H1 (cell line): ENCODE data around the gene ADPRS.

Experiments used
- CEBPB ChIP-seq: IDR thresholded peaks from 2 replicates; pipeline ENCODE4 v1.6.1; 2012; ENCODE audit warnings: low read depth, low read length
- CTCF ChIP-seq, 3 experiments: IDR thresholded peaks; 1 replicate in 2 of 3; 2 replicates in 1 of 3; pipeline versions ENCODE4 v1.5.1 to v1.6.1; 2011; ENCODE audit warnings: low read length in 3 of 3, mild to moderate bottlenecking in 3 of 3, inconsistent platforms in 2 of 3, low read depth in 1 of 3, moderate library complexity in 1 of 3; ENCODE audit not compliant: insufficient read depth in 1 of 3; ENCODE audit errors: control extremely low read depth in 1 of 3
- POLR2A ChIP-seq, 2 experiments: IDR thresholded peaks; 1 replicate in 1 of 2; 2 replicates in 1 of 2; pipeline ENCODE4 v1.6.1; 2011; ENCODE audit warnings: low read depth in 2 of 2, low read length in 2 of 2, mild to moderate bottlenecking in 2 of 2; ENCODE audit errors: control extremely low read depth in 1 of 2
- RXRA ChIP-seq: IDR thresholded peaks from 2 replicates; pipeline ENCODE4 v1.6.1; 2011; ENCODE audit warnings: low read depth, mild to moderate bottlenecking, low read length, moderate library complexity; ENCODE audit not compliant: insufficient read depth
- SIN3A ChIP-seq, 2 experiments: IDR thresholded peaks in 1 of 2; conservative IDR thresholded peaks in 1 of 2; 2 replicates each; pipeline ENCODE4 v1.6.1; 2011 to 2012; ENCODE audit warnings: low read length in 2 of 2, improper control_type of control experiment in 1 of 2, low read depth in 1 of 2, mild to moderate bottlenecking in 1 of 2
- USF2 ChIP-seq: IDR thresholded peaks from 2 replicates; pipeline ENCODE4 v1.6.1; 2011; ENCODE audit warnings: low read length, improper control_type of control experiment

DNA sequence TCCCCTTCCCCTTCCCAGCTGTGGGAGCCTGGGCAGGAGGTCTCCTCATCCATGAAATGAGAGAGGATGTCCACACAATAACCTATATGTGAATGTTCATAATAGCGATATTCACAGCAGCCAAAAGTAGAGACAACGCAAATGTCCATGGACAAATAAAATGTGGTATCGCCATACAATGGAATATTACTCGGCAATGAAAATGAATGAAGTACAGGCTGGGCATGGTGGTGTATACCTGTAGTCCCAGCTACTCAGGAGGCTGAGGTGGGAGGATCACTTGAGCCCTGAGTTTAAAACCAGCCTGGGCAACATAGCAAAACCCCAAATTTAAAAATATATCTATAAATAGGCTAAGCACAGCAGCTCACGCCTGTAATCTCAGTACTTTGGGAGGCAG lies 12.9 kb downstream of the ADPRS start:
- TF ChIP-seq CEBPB = no peak
- TF ChIP-seq CTCF (IDR thresholded peaks at IDR 0.05; ENCODE audit: control extremely low read depth in 1 of 3, insufficient read depth in 1 of 3, low read depth in 1 of 3, low read length in 3 of 3) = no peak
- TF ChIP-seq USF2 = no peak
- no peak for TF ChIP-seq RXRA
- TF ChIP-seq SIN3A (conservative IDR thresholded peaks at IDR 0.05 in 1 of 2, IDR thresholded peaks at IDR 0.05 in 1 of 2; ENCODE audit: low read depth in 1 of 2, low read length in 2 of 2) = no peak
- TF ChIP-seq POLR2A (IDR thresholded peaks at IDR 0.05; ENCODE audit: control extremely low read depth in 1 of 2, low read depth in 2 of 2, low read length in 2 of 2) = no peak
